ENCODE measurements around the gene PPIL3. TPM values are rescaled to one million over a fixed set of nuclear protein-coding genes. Genes with fewer than 3 reads are reported as not detected.

Gene PPIL3
- total and polyA plus RNA-seq, 9 of the 15 experiments (the other 6 are each of a cell fraction or from before 2014, with no cell fraction given), result 22.4 to 66.2 (median 49.0) TPM

DNA sequence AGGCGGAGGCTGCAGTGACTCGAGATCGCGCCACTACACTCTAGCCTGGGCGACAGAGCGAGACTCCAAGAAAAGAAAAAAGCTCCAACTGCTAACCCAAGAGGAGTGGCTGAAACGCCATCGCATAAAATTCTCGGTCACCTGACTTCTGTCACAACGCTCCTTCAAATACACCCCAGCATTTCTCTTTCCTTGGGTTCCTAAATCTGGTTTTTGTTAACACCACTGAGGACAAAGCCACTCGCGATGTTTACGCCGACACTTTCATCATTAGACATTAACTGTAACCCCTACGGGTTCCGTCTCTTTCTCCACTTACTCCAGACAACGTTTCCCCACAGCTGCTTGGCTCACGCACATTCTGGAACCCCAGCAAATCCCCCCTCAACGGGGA is 25.1 kb downstream of the PPIL3 start:
- Histone ChIP-seq H3K9me3 (replicated peaks; ENCODE audit: control insufficient read depth, insufficient read depth, low read depth, low read length) (no peaks in the 10 kb centered on the region), H3K4me1 (replicated peaks in 1 of 2; ENCODE audit: control insufficient read depth in 2 of 2, insufficient read depth in 2 of 2, low read length in 2 of 2) (peaks cover 9% of the 10 kb centered on the region in 2 experiments; a peak in 4 of 5 replicates), H2AFZ (ENCODE audit: low read depth, low read length) (peak overlapping the region; percentile 52), H3K9ac (ENCODE audit: insufficient read depth in 1 of 2, low read depth in 2 of 2, low read length in 2 of 2) (peak overlapping the region; percentile 92 to 97), H4K20me1 (replicated peaks; ENCODE audit: control insufficient read depth, insufficient read depth, low read length) (peaks cover 10% of the 10 kb centered on the region), H3K4me3 (peak overlapping the region; percentile 73), H3K27ac (ENCODE audit: extremely low read depth, low read depth, low read length) (peak overlapping the region; percentile 98), H3K79me2 (ENCODE audit: control insufficient read depth, insufficient read depth, low read length) (peaks cover 58% of the 10 kb centered on the region), H3K9me1 (ENCODE audit: control insufficient read depth, insufficient read depth, low read length) (no peaks in the 10 kb centered on the region), H3K27me3 (ENCODE audit: control insufficient read depth in 2 of 2, insufficient read depth in 2 of 2, low read length in 2 of 2) (no peaks in the 10 kb centered on the region), H3K4me2 (ENCODE audit: insufficient read depth, low read length) (peak overlapping the region; percentile 80), H3K36me3 (ENCODE audit: control insufficient read depth, insufficient read depth, low read length) (peaks cover 38% of the 10 kb centered on the region)
- ChIA-PET POLR2A (interaction anchor here (0.6 to 2.6 kb wide), 21 partner anchors 8 to 1089 kb away, joined by 3 to 28 read pairs (median 4); partner anchors contain the start of genes NIF3L1, PPIL3 and SGO2), CTCF (ENCODE audit: low intra/inter-chr PET ratio) (no interaction called here)
- 0% methylated on average over 18 of the region's 19 CpGs for WGBS (ENCODE audit: insufficient coverage, low coverage, missing lambda C conversion rate)
- BruUV-seq (replicated peaks), result no TSS peak
- FAIRE-seq (no peak), DNase-seq (ENCODE audit: extremely low read depth in 1 of 4, low spot score in 3 of 4) (no peak), ATAC-seq (peak; percentile 22)
- in situ Hi-C loops (cut with MboI) (no loop called here), intact Hi-C loops (cut with micrococcal nuclease) (loop anchor here (2.0 to 5.0 kb wide), 2 partner anchors 25 to 51 kb away; partner anchors contain the start of genes BZW1, NIF3L1 and PPIL3)
- TF ChIP-seq SIN3A (IDR thresholded peaks at IDR 0.05; ENCODE audit: borderline replicate concordance in 2 of 2, control insufficient read depth in 1 of 2, low read depth in 2 of 2, low read length in 2 of 2), result peak; percentile 9 to 18; a peak in 2 of 4 replicates
- no peak for TF ChIP-seq DNMT1 (IDR thresholded peaks at IDR 0.05)
- TF ChIP-seq TCF7L2 (IDR thresholded peaks at IDR 0.05; ENCODE audit: low read depth, low read length), result no peak
- no peak for TF ChIP-seq FOXJ2 (tag; IDR thresholded peaks at IDR 0.05)
- TF ChIP-seq, protein P1, sequence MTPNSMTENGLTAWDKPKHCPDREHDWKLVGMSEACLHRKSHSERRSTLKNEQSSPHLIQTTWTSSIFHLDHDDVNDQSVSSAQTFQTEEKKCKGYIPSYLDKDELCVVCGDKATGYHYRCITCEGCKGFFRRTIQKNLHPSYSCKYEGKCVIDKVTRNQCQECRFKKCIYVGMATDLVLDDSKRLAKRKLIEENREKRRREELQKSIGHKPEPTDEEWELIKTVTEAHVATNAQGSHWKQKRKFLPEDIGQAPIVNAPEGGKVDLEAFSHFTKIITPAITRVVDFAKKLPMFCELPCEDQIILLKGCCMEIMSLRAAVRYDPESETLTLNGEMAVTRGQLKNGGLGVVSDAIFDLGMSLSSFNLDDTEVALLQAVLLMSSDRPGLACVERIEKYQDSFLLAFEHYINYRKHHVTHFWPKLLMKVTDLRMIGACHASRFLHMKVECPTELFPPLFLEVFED (CRISPR knock-in tag; conservative IDR thresholded peaks at IDR 0.05), result 0 out of 2 replicates have a peak, but pooled peaks have one; percentile 33
- TF ChIP-seq STAG1 (CRISPR knock-in tag; IDR thresholded peaks at IDR 0.05; ENCODE audit: borderline replicate concordance), result no peak
- TF ChIP-seq ETV1 (tag; conservative IDR thresholded peaks at IDR 0.05; ENCODE audit: low read depth), result 0 out of 2 replicates have a peak, but pooled peaks have one; percentile 39
- TF ChIP-seq, protein P2, sequence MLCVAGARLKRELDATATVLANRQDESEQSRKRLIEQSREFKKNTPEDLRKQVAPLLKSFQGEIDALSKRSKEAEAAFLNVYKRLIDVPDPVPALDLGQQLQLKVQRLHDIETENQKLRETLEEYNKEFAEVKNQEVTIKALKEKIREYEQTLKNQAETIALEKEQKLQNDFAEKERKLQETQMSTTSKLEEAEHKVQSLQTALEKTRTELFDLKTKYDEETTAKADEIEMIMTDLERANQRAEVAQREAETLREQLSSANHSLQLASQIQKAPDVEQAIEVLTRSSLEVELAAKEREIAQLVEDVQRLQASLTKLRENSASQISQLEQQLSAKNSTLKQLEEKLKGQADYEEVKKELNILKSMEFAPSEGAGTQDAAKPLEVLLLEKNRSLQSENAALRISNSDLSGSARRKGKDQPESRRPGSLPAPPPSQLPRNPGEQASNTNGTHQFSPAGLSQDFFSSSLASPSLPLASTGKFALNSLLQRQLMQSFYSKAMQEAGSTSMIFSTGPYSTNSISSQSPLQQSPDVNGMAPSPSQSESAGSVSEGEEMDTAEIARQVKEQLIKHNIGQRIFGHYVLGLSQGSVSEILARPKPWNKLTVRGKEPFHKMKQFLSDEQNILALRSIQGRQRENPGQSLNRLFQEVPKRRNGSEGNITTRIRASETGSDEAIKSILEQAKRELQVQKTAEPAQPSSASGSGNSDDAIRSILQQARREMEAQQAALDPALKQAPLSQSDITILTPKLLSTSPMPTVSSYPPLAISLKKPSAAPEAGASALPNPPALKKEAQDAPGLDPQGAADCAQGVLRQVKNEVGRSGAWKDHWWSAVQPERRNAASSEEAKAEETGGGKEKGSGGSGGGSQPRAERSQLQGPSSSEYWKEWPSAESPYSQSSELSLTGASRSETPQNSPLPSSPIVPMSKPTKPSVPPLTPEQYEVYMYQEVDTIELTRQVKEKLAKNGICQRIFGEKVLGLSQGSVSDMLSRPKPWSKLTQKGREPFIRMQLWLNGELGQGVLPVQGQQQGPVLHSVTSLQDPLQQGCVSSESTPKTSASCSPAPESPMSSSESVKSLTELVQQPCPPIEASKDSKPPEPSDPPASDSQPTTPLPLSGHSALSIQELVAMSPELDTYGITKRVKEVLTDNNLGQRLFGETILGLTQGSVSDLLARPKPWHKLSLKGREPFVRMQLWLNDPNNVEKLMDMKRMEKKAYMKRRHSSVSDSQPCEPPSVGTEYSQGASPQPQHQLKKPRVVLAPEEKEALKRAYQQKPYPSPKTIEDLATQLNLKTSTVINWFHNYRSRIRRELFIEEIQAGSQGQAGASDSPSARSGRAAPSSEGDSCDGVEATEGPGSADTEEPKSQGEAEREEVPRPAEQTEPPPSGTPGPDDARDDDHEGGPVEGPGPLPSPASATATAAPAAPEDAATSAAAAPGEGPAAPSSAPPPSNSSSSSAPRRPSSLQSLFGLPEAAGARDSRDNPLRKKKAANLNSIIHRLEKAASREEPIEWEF (CRISPR knock-in tag; IDR thresholded peaks at IDR 0.05), result no peak
- TF ChIP-seq CHD1 (IDR thresholded peaks at IDR 0.05; ENCODE audit: low read length), result peak; percentile 40
- TF ChIP-seq SAP30 (IDR thresholded peaks at IDR 0.05; ENCODE audit: borderline replicate concordance, insufficient read depth, low read depth, low read length, poor library complexity, severe bottlenecking), result peak; percentile 12
- 0 out of 2 replicates have a peak, but pooled peaks have one; percentile 4 for TF ChIP-seq ETV5 (CRISPR knock-in tag; IDR thresholded peaks at IDR 0.05; ENCODE audit: low read depth)
- 0 out of 4 replicates have a peak, but pooled peaks of 1 of the 2 experiments have one; percentile 2 for TF ChIP-seq KDM4B (IDR thresholded peaks at IDR 0.05; ENCODE audit: borderline replicate concordance in 2 of 2, low read depth in 1 of 2)
- TF ChIP-seq PTRF (tag; IDR thresholded peaks at IDR 0.05), result no peak
- no peak for TF ChIP-seq POLR2A (conservative IDR thresholded peaks at IDR 0.05)
